IMR-90 (cell line): ENCODE measurements around the gene RNF19B. TPM values are rescaled to one million over a fixed set of nuclear protein-coding genes. Genes with fewer than 3 reads are reported as not detected.

Experiments
- ATAC-seq: fragments of 200-7000 bp; cut with Tn5 transposase; 2 replicates; pipeline ENCODE4 v1.9.1; 2020; ENCODE audit warnings: low read depth, mild to moderate bottlenecking, moderate library complexity
- BruUV-seq: library from RNA; stranded (reverse); fragments of 400-500 nt; replicated peaks from 2 replicates; lab custom pipeline; 2021; lab: Mats Ljungman, UMichigan
- CTCF ChIA-PET: fragments of 300-600 bp; formaldehyde crosslinking; extraction: SDS; loops from one replicate; lab custom pipeline; 2021; ENCODE audit warnings: antibody characterized with exemption; lab: Yijun Ruan, JAX
- POLR2A ChIA-PET: fragments of 300-600 bp; sonication (Branson Sonifier 250); formaldehyde crosslinking; loops from one replicate; lab custom pipeline; 2022; ENCODE audit warnings: antibody characterized with exemption; ENCODE audit not compliant: unreplicated experiment; lab: Charles Lee
- DNase-seq: peaks from one replicate; pipeline ENCODE4 v3.0.0; 2013
- H2AFZ ChIP-seq: replicated peaks from 2 replicates; pipeline ENCODE3; 2013; ENCODE audit warnings: low read length, mild to moderate bottlenecking; ENCODE audit not compliant: poor library complexity
- H2AK5ac ChIP-seq: 2 replicates; pipeline ENCODE4 v1.6.1; 2013; ENCODE audit warnings: low read depth, low read length, inconsistent platforms
- H2AK9ac ChIP-seq: replicated peaks from 2 replicates; pipeline ENCODE3; 2013; ENCODE audit warnings: mild to moderate bottlenecking, low read depth, low read length, moderate library complexity; ENCODE audit not compliant: poor library complexity
- H2BK120ac ChIP-seq: 2 replicates; pipeline ENCODE4 v1.6.1; 2013; ENCODE audit warnings: low read depth, low read length, inconsistent platforms
- H2BK15ac ChIP-seq: 3 replicates; pipeline ENCODE4 v1.6.1; 2013; ENCODE audit warnings: low read depth, low read length, inconsistent platforms
- H2BK20ac ChIP-seq: 2 replicates; pipeline ENCODE4 v1.6.1; 2013; ENCODE audit warnings: low read depth, mild to moderate bottlenecking, inconsistent platforms, low read length, moderate library complexity
- H2BK5ac ChIP-seq: 2 replicates; pipeline ENCODE4 v1.6.1; 2013; ENCODE audit warnings: mild to moderate bottlenecking, low read depth, low read length, inconsistent platforms; ENCODE audit not compliant: poor library complexity, severe bottlenecking
- H3K14ac ChIP-seq: replicated peaks from 2 replicates; pipeline ENCODE4 v1.6.1; 2013; ENCODE audit warnings: low read depth, low read length, inconsistent platforms
- H3K18ac ChIP-seq: 2 replicates; pipeline ENCODE4 v1.6.1; 2013; ENCODE audit warnings: low read depth, low read length, control low read depth
- H3K23ac ChIP-seq: 2 replicates; pipeline ENCODE4 v1.6.1; 2013; ENCODE audit warnings: low read depth, low read length, inconsistent platforms
- H3K27ac ChIP-seq: 2 replicates; pipeline ENCODE4 v1.5.1; 2013; ENCODE audit warnings: mild to moderate bottlenecking, control low read depth, low read length; ENCODE audit not compliant: insufficient read depth
- H3K27me3 ChIP-seq: 2 replicates; pipeline ENCODE4 v1.6.1; 2013; ENCODE audit warnings: low read length; ENCODE audit not compliant: control insufficient read depth, insufficient read depth
- H3K36me3 ChIP-seq: 2 replicates; pipeline ENCODE4 v1.6.1; 2013; ENCODE audit warnings: low read length, mixed read lengths; ENCODE audit not compliant: control insufficient read depth, insufficient read depth
- H3K4ac ChIP-seq: 2 replicates; pipeline ENCODE4 v1.6.1; 2013; ENCODE audit warnings: low read depth, low read length, inconsistent platforms
- H3K4me1 ChIP-seq: 2 replicates; pipeline ENCODE4 v1.6.1; 2013; ENCODE audit warnings: low read length, mixed read lengths; ENCODE audit not compliant: control insufficient read depth, insufficient read depth
- H3K4me2 ChIP-seq: 2 replicates; pipeline ENCODE4 v1.6.1; 2013; ENCODE audit warnings: low read depth, mild to moderate bottlenecking, control low read depth, low read length, moderate library complexity
- H3K4me3 ChIP-seq: 2 replicates; pipeline ENCODE4 v1.5.1; 2013; ENCODE audit warnings: low read depth, mild to moderate bottlenecking, control low read depth, low read length, moderate library complexity; ENCODE audit not compliant: insufficient read depth
- H3K56ac ChIP-seq: 2 replicates; pipeline ENCODE4 v1.6.1; 2013; ENCODE audit warnings: low read length, inconsistent platforms; ENCODE audit not compliant: insufficient read depth; ENCODE audit errors: extremely low read depth
- H3K79me1 ChIP-seq, 2 experiments: 2 replicates each; pipeline ENCODE4 v1.6.1; 2013; ENCODE audit warnings: low read length in 2 of 2, inconsistent platforms in 1 of 2, low read depth in 1 of 2
- H3K9ac ChIP-seq: 2 replicates; pipeline ENCODE4 v1.6.1; 2013; ENCODE audit warnings: low read depth, low read length, control low read depth
- H3K9me1 ChIP-seq: 2 replicates; pipeline ENCODE4 v1.6.1; 2013; ENCODE audit warnings: low read length, inconsistent platforms; ENCODE audit not compliant: insufficient read depth
- H3K9me3 ChIP-seq: 2 replicates; pipeline ENCODE4 v1.6.1; 2013; ENCODE audit warnings: low read length; ENCODE audit not compliant: control insufficient read depth, insufficient read depth
- H4K20me1 ChIP-seq: 2 replicates; pipeline ENCODE4 v1.6.1; 2013; ENCODE audit warnings: low read length, inconsistent platforms; ENCODE audit not compliant: insufficient read depth
- H4K5ac ChIP-seq: 2 replicates; pipeline ENCODE4 v1.6.1; 2013; ENCODE audit warnings: mild to moderate bottlenecking, low read depth, low read length, control low read depth
- H4K8ac ChIP-seq, 2 experiments: 2 replicates each; pipeline ENCODE4 v1.6.1; 2013; ENCODE audit warnings: low read depth in 2 of 2, low read length in 2 of 2, control low read depth in 1 of 2, inconsistent platforms in 1 of 2
- H4K91ac ChIP-seq: 2 replicates; pipeline ENCODE4 v1.6.1; 2013; ENCODE audit warnings: low read depth, low read length, inconsistent platforms; ENCODE audit not compliant: insufficient read depth
- BHLHE40 ChIP-seq: fragments of 150-350 bp; IDR thresholded peaks from 2 replicates; pipeline ENCODE4 v1.6.1; 2016; ENCODE audit warnings: mild to moderate bottlenecking, low read depth, low read length
- CEBPB ChIP-seq: IDR thresholded peaks from 2 replicates; pipeline ENCODE4 v1.6.1; 2012; ENCODE audit warnings: low read depth, low read length, improper control_type of control experiment
- CHD1 ChIP-seq: IDR thresholded peaks from 2 replicates; pipeline ENCODE4 v1.6.1; 2012; ENCODE audit warnings: low read depth, low read length, improper control_type of control experiment
- FOS ChIP-seq: fragments of 150-350 bp; IDR thresholded peaks from 2 replicates; pipeline ENCODE4 v1.6.1; 2016; ENCODE audit warnings: low read depth, low read length
- MAFK ChIP-seq: IDR thresholded peaks from 2 replicates; pipeline ENCODE4 v1.6.1; 2012; ENCODE audit warnings: low read depth, low read length, improper control_type of control experiment
- MAZ ChIP-seq: IDR thresholded peaks from 2 replicates; pipeline ENCODE4 v1.6.1; 2012; ENCODE audit warnings: low read depth, mild to moderate bottlenecking, low read length, improper control_type of control experiment, moderate library complexity, borderline replicate concordance
- MXI1 ChIP-seq: IDR thresholded peaks from 2 replicates; pipeline ENCODE4 v1.6.1; 2012; ENCODE audit warnings: low read depth, mild to moderate bottlenecking, low read length, moderate library complexity, borderline replicate concordance
- NFE2L2 ChIP-seq: fragments of 150-350 bp; IDR thresholded peaks from 2 replicates; pipeline ENCODE4 v1.6.1; 2016; ENCODE audit warnings: low read depth, mild to moderate bottlenecking, low read length
- POLR2A ChIP-seq: IDR thresholded peaks from 2 replicates; pipeline ENCODE4 v1.6.1; 2012; ENCODE audit warnings: mild to moderate bottlenecking, low read depth, low read length
- RAD21 ChIP-seq: IDR thresholded peaks from 2 replicates; pipeline ENCODE4 v1.6.1; 2012; ENCODE audit warnings: low read length, improper control_type of control experiment
- RCOR1 ChIP-seq: IDR thresholded peaks from 2 replicates; pipeline ENCODE4 v1.6.1; 2012; ENCODE audit warnings: mild to moderate bottlenecking, low read length, improper control_type of control experiment; ENCODE audit not compliant: insufficient replicate concordance
- RFX5 ChIP-seq: IDR thresholded peaks from 2 replicates; pipeline ENCODE4 v1.8.0; 2012; ENCODE audit warnings: low read depth, mild to moderate bottlenecking, low read length, moderate library complexity
- SMC3 ChIP-seq: fragments of 150-350 bp; IDR thresholded peaks from 2 replicates; pipeline ENCODE4 v1.6.1; 2016; ENCODE audit warnings: low read depth, mild to moderate bottlenecking, antibody characterized with exemption, low read length, moderate library complexity
- WGBS, 2 experiments: methylation state at CpG; one replicate each; pipeline versions ENCODE4 v1.1.5 to v1.1.7; 2013; ENCODE audit warnings: missing lambda C conversion rate in 2 of 2; ENCODE audit not compliant: insufficient read length in 1 of 2; ENCODE audit errors: extremely low coverage in 2 of 2; 5-methylcytosine and 5-hydroxymethylcytosine counted together
- dilution Hi-C: fragments of 300-500 bp; cut with HindIII; formaldehyde crosslinking; loops from one replicate; pipeline ENCODE4 v1.14.3; 2018; ENCODE audit warnings: low sequenced_read_pairs; ENCODE audit not compliant: unreplicated experiment
- in situ Hi-C: fragments of 300-500 bp; cut with MboI; formaldehyde crosslinking; loops from 3 replicates; pipeline ENCODE4 v1.14.3; 2019; ENCODE audit warnings: low sequenced_read_pairs, inconsistent platforms, mixed read lengths
- intact Hi-C: fragments of 100-400 bp; cut with micrococcal nuclease; formaldehyde crosslinking; loops from 2 replicates; pipeline ENCODE4 v1.10.0; 2022
- polyA plus RNA-seq, 3 experiments: library from polyadenylated mRNA; depleted of rRNA; stranded (reverse); fragments of >200 nt; gene quantifications; 2 replicates each; pipeline ENCODE4 v1.2.3, GENCODE V29; 2012; ENCODE audit warnings: low replicate concordance in 1 of 3
- total RNA-seq: library from RNA; depleted of rRNA; stranded (reverse); fragments of >200 nt; gene quantifications from 2 replicates; pipeline ENCODE4 v1.2.3, GENCODE V29; 2012
- TF ChIP-seq, protein P1 (sequence below): fragments of 150-350 bp; IDR thresholded peaks from 2 replicates; pipeline ENCODE4 v1.6.1; 2016; ENCODE audit warnings: low read depth, mild to moderate bottlenecking, low read length, moderate library complexity, borderline replicate concordance
- TF ChIP-seq, protein P2 (sequence below): conservative IDR thresholded peaks from 2 replicates; pipeline ENCODE4 v1.5.1; 2012; ENCODE audit warnings: mild to moderate bottlenecking, low read depth, low read length, improper control_type of control experiment
- TF ChIP-seq, protein P3 (sequence below): fragments of 150-350 bp; IDR thresholded peaks from 2 replicates; pipeline ENCODE4 v1.6.1; 2017; ENCODE audit warnings: mild to moderate bottlenecking, antibody characterized with exemption, low read length, low read depth

Gene RNF19B
- total and polyA plus RNA-seq, 2 of the 4 experiments (the other 2 are of a cell fraction), result 10.0 to 11.6 TPM

GRCh38 chr1:32983020-32983419 is 18.4 kb upstream of the RNF19B start:
- Histone ChIP-seq H3K4me2 (no peak overlapping the region), H2BK5ac (no peak overlapping the region), H3K79me1 (no peaks in the 10 kb centered on the region; a peak in 1 of 4 replicates), H3K23ac (no peak overlapping the region; the same call in 1 of the 2 replicates), H3K27ac (no peak overlapping the region), H3K27me3 (no peaks in the 10 kb centered on the region), H3K36me3 (no peaks in the 10 kb centered on the region), H2AK9ac (no peak overlapping the region), H3K4me3 (no peak overlapping the region), H4K5ac (no peak overlapping the region), H2AK5ac (peak overlapping the region; percentile 56; the same call in 1 of the 2 replicates), H4K91ac (no peak overlapping the region), H3K18ac (no peak overlapping the region), H3K4ac (peak overlapping the region; percentile 15; the same call in 1 of the 2 replicates), H2BK20ac (no peak overlapping the region), H3K56ac (no peak overlapping the region), H2AFZ (no peak overlapping the region), H3K9me3 (no peaks in the 10 kb centered on the region), H3K9ac (no peak overlapping the region), H4K8ac (no peak overlapping the region), H3K4me1 (peaks cover 18% of the 10 kb centered on the region), H3K14ac (no peak overlapping the region), H4K20me1 (no peaks in the 10 kb centered on the region), H2BK15ac (no peak overlapping the region; the same call in 2 of the 3 replicates), H2BK120ac (no peak overlapping the region), H3K9me1 (peaks cover 14% of the 10 kb centered on the region)
- intact Hi-C loops (no loop called here), dilution Hi-C loops (no loop called here), in situ Hi-C loops (no loop called here)
- BruUV-seq, result no TSS peak
- TF ChIP-seq MXI1 (no peak), RAD21 (no peak), SMC3 (no peak), CHD1 (no peak), MAZ (no peak), BHLHE40 (no peak), POLR2A (no peak), RFX5 (no peak), FOS (no peak), NFE2L2 (no peak), CEBPB (no peak), RCOR1 (no peak), MAFK (no peak)
- TF ChIP-seq, protein P1, sequence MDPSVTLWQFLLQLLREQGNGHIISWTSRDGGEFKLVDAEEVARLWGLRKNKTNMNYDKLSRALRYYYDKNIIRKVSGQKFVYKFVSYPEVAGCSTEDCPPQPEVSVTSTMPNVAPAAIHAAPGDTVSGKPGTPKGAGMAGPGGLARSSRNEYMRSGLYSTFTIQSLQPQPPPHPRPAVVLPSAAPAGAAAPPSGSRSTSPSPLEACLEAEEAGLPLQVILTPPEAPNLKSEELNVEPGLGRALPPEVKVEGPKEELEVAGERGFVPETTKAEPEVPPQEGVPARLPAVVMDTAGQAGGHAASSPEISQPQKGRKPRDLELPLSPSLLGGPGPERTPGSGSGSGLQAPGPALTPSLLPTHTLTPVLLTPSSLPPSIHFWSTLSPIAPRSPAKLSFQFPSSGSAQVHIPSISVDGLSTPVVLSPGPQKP, result no peak
- TF ChIP-seq, protein P2, sequence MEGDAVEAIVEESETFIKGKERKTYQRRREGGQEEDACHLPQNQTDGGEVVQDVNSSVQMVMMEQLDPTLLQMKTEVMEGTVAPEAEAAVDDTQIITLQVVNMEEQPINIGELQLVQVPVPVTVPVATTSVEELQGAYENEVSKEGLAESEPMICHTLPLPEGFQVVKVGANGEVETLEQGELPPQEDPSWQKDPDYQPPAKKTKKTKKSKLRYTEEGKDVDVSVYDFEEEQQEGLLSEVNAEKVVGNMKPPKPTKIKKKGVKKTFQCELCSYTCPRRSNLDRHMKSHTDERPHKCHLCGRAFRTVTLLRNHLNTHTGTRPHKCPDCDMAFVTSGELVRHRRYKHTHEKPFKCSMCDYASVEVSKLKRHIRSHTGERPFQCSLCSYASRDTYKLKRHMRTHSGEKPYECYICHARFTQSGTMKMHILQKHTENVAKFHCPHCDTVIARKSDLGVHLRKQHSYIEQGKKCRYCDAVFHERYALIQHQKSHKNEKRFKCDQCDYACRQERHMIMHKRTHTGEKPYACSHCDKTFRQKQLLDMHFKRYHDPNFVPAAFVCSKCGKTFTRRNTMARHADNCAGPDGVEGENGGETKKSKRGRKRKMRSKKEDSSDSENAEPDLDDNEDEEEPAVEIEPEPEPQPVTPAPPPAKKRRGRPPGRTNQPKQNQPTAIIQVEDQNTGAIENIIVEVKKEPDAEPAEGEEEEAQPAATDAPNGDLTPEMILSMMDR, result no peak
- TF ChIP-seq, protein P3, sequence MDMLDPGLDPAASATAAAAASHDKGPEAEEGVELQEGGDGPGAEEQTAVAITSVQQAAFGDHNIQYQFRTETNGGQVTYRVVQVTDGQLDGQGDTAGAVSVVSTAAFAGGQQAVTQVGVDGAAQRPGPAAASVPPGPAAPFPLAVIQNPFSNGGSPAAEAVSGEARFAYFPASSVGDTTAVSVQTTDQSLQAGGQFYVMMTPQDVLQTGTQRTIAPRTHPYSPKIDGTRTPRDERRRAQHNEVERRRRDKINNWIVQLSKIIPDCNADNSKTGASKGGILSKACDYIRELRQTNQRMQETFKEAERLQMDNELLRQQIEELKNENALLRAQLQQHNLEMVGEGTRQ, result no peak
- ATAC-seq, result no peak
- ChIA-PET POLR2A (no interaction called here), CTCF (no interaction called here)
- WGBS, 2 experiments, result no CpG with 5 or more reads among the region's 3 CpGs
- no peak for DNase-seq
